ENCODE data around the gene MALAT1.
"Not testable (repeated sequence)": the region's sequence is repeated elsewhere in the genome, so short reads cannot be mapped to it uniquely, and the experiment has no call there.

The MALAT1 gene

DNA sequence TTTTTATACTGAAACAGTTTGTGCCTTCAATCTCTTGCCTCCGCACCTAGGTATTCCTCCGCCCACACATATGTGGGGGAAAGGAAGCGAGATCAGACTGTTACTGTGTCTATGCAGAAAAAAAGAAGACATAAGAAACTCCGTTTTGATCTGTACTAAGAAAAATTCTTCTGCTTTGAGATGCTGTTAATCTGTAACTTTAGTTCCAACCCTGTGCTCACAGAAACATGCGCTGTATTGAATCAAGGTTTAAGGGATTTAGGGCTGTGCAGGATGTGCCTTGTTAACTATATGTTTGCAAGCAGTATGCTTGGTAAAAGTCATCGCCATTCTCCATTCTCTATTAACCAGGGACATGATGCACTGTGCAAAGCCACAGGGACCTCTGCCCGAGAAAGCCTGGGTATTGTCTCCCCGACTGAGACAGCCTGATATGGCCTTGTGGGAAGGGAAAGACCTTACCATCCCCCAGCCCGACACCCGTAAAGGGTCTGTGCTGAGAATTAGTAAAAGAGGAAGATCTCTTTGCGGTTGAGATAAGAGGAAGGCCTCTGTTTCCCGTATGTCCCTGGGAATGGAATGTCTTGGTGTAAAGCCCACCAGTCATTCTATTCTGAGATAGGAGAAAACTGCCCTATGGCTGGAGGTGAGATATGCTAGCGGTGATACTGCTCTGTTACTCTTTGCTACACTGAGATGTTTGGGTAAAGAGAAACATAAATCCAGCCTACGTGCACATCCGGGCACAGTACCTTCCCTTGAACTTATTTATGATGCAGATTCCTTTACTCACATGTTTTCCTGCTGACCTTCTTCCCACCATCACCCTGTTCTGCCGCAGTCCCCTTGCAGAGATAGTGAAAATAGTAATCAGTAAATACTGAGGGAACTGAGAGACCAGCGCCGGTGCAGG is 24.1 kb downstream of the MALAT1 start:
- DNase-seq (ENCODE audit: low read depth) = not testable (repeated sequence)

DNA sequence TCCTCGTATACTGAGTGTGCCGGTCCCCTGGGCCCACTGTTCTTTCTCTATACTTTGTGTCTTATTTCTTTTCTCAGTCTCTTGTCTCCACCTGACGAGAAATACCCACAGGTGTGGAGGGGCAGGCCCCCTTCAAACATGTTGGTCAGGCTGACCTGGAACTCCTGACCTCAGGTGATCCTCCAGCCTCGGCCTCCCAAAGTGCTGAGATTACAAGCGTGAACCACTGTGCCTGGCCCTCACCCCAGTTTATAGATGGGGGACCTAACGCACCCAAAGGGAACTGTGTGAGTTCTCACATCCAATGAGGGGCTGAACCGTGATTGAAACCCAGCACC is 24.8 kb downstream of the MALAT1 start:
- not testable (repeated sequence) for DNase-seq (ENCODE audit: low read depth)

GRCh38 chr11:65524014-65524740 is 25.3 kb downstream of the MALAT1 start:
- no peak for DNase-seq (ENCODE audit: low read depth)

DNA sequence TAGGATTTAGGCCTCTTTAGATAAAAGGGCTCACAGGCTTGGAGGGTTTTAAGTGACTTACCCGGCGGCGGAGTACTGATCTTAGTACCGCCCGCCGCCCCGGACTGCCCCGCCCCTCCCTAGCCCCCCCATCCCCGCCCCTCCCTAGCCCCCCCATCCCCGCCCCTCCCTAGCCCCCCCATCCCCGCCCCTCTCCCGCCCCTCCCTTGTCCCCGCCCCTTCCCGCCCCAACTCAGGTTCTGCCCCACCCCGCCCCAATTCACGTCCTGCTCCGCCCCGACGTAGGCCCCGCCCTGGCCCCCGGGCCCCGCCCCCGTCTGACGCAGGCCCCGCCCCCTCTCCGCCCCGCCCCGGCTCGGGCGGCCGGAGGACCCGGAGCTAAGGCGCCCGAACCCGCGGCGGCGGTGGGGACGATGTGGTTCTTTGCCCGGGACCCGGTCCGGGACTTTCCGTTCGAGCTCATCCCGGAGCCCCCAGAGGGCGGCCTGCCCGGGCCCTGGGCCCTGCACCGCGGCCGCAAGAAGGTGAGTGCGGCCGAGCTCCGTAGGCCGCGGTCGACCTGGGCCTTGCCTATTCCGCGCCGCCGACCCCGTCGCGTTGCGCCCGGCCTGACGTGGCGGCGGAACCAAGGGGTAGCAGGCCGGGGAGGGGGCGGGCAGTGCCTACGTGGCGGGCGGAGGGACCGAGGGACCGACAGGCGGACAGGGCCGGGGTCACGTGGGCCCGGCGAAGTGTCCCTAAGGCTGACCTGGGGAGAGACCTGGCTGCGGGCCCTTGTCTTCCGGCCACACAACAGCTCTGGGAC is 26.1 kb downstream of the MALAT1 start, which contains the start of gene SCYL1:
TSS of gene SCYL1 (plus strand) at position 343 of the 805 bp plus-strand sequence. CDS start at position 414, 71 bp downstream.
- DNase-seq (ENCODE audit: low read depth) = peak; percentile 81

GRCh38 chr11:65525546-65526480 is 27.0 kb downstream of the MALAT1 start:
- no peak for DNase-seq (ENCODE audit: low read depth)

GRCh38 chr11:65526744-65527143 is 27.9 kb downstream of the MALAT1 start:
- DNase-seq (ENCODE audit: low read depth) = no peak

DNA sequence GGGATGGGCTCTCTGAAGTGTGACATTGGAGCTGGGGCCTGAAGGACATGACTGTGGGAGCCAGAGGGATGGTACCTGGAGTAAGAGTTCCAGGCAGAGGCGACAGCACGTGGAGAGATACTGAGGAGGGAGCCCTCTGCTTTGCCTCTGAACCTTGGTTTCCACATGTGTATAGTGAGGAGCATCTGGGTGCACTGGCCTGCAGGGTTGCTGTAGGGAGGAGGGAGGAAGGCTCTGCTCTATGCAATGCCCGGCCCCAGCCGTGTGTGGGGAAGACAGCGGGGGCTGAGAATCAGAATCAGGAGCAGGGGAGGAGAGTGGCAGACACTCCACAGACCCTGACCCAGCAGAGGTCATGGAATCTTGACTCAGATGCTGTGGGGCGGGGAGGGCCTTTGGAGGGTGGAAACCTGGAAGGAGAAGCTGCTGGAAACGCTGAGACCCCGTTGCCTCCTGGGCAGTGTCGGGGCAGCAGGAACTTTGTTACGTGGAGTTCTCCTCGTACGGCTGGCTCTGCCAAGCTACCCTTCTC is 30.0 kb downstream of the MALAT1 start:
- DNase-seq (ENCODE audit: low read depth) = no peak

DNA sequence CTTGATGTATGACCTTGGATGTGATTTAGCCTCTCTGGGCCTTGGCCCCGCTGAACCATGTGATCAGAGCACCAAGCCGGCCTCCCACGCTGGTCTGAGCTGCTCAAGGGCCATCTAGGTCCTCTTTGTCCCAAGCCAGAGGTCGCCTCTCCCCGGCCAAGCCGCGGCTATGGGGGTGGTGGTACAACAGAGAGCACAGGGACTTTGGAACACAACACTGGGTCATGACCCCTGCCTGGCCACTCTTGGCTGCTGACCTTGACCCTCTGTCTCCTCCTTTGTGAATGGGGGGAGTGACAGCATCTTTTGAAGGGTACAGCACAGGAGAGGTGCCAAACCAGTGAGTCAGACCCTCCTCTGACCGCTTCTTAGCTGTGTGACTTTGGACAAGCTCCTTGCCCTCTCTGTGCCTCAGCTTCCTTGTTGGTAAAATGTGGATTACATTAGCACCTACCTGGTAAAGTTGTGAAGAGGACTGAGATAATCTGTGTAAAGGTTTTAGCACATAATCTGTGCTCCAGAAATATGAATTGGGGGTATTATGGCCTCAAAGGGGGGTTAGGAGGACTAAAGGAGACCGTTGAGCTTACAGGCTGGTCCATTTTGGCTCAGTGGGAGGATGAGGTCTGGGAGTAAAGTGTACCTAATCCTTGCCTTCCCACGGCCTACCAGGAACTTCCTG is 30.8 kb downstream of the MALAT1 start:
- DNase-seq (ENCODE audit: low read depth) = no peak

GRCh38 chr11:65530157-65530496 is 31.3 kb downstream of the MALAT1 start:
- no peak for DNase-seq (ENCODE audit: low read depth)

GRCh38 chr11:65532388-65533064 is 33.7 kb downstream of the MALAT1 start:
- DNase-seq (ENCODE audit: low read depth) = no peak

GRCh38 chr11:65535102-65535501 is 36.3 kb downstream of the MALAT1 start:
- no peak for DNase-seq (ENCODE audit: low read depth)

- no peak for DNase-seq (ENCODE audit: low read depth)
Observed at GRCh38 chr11:65536412-65537295, 37.8 kb downstream of the MALAT1 start.

DNA sequence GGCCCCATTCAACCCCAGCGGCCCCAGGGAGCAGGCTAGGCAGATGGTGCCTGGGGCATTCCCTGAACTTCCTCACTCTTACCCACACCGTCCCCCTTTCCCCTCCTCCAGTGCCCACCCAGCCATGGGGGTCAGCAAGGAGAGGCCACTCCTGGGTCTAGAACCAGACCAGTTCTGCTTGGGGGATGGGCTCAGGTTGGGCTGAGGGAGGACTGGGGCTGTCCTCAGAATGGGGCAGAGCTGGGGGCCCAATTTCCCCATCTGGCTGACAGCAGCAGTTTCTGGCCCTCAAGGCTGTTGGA is 38.4 kb downstream of the MALAT1 start:
- no peak for DNase-seq (ENCODE audit: low read depth)

DNA sequence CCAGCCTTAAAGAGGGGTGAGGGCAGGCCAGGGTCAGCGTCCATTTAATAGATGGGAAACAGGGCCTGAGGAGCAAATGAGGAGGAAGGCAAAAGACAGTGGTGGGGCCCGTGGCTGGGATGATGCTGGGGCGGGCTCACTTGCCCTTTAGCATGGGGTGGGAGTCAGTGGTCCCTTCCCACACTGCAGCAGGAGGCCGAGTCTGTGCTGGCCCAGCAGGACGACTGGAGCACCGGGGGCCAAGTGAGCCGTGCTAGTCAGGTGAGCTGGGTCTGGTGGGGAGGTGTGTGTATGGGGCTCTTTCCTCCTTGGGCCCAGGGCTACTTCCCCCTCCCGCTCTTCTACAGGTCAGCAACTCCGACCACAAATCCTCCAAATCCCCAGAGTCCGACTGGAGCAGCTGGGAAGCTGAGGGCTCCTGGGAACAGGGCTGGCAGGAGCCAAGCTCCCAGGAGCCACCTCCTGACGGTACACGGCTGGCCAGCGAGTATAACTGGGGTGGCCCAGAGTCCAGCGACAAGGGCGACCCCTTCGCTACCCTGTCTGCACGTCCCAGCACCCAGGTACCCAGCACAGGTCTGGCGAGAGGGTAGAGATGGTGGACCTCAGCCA is 38.9 kb downstream of the MALAT1 start:
- no peak for DNase-seq (ENCODE audit: low read depth)

DNA sequence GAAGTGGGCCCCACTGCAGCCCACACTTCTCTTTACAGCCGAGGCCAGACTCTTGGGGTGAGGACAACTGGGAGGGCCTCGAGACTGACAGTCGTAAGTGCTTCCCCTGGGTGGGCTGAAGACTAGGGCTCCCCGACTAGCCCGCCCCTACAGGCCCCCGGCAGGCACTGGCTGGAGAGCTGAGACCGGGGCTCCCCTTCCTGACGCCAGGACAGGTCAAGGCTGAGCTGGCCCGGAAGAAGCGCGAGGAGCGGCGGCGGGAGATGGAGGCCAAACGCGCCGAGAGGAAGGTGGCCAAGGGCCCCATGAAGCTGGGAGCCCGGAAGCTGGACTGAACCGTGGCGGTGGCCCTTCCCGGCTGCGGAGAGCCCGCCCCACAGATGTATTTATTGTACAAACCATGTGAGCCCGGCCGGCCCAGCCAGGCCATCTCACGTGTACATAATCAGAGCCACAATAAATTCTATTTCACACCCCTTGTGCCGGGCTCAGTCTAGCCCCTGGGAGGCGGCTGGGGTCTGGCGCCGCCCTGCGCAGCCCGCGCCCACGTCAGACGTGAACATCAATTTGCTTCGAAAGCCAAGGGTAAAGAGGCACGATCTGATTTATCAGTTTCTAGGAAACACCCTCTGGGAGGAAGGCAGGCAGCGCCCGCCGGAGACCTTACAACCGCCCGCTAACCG is 39.5 kb downstream of the MALAT1 start:
- no peak for DNase-seq (ENCODE audit: low read depth)

- no peak for DNase-seq (ENCODE audit: low read depth)
Observed at GRCh38 chr11:65538915-65539743, 40.3 kb downstream of the MALAT1 start.

DNA sequence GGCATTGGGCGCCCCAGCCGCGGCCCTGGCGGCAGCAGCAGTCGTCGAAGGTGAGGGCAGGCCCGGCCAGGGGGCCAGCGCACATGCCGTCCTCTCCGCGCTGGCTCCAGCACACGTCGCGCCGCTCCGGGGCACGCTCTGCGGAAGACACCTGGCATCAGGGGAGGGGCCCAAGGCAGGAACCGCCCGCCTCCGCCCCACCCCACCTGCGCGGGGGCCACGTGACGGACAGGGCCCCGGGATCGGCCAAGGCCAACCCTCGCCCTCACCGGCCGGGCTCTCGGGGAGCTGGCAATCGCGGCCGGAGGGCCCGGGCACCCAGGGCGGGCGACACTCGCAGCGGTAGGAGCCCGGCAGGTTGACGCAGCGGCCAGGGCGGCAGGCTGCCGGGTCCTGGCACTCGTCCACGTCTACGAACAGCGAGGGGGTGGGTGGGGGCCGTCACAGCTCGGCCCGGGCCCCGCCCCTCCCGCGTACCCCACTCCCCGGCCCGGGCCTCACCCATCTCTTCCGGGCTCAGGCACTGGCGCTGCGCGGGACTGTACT is 41.0 kb downstream of the MALAT1 start:
- DNase-seq (ENCODE audit: low read depth) = no peak
